SK-N-SH treated with all-trans-retinoic acid at 6 μM for 48 hours (cell line): ENCODE data around the gene MYCBP2.

ENCODE experiments used
- ATAC-seq: fragments of 200-7000 bp; cut with Tn5 transposase; 3 replicates; pipeline ENCODE4 v1.9.1; 2020; ENCODE audit warnings: mild to moderate bottlenecking, moderate library complexity
- ARNTL ChIP-seq: fragments of 450-650 bp; formaldehyde crosslinking; IDR thresholded peaks from 2 replicates; pipeline ENCODE4 v1.5.0; 2020; ENCODE audit warnings: low read depth, mild to moderate bottlenecking, moderate library complexity, borderline replicate concordance
- BACH2 ChIP-seq: fragments of 250-450 bp; sonication (Bioruptor Pico); IDR thresholded peaks from 2 replicates; pipeline ENCODE4 v1.9.0; 2021; ENCODE audit warnings: mild to moderate bottlenecking, borderline replicate concordance
- CREB5 ChIP-seq: fragments of 250-450 bp; sonication (Bioruptor Pico); IDR thresholded peaks from 2 replicates; pipeline ENCODE4 v1.5.1; 2020; ENCODE audit warnings: low read depth, mild to moderate bottlenecking, moderate library complexity
- CSDC2 ChIP-seq: fragments of 250-450 bp; sonication (Bioruptor Pico); IDR thresholded peaks from 2 replicates; pipeline ENCODE4 v1.5.0; 2020; ENCODE audit warnings: mild to moderate bottlenecking, moderate library complexity
- ESRRG ChIP-seq: fragments of 250-450 bp; sonication (Bioruptor Pico); IDR thresholded peaks from 2 replicates; pipeline ENCODE4 v1.6.1; 2021; ENCODE audit warnings: mild to moderate bottlenecking
- GLIS3 ChIP-seq: fragments of 250-450 bp; sonication (Bioruptor Pico); IDR thresholded peaks from 2 replicates; pipeline ENCODE4 v1.5.0; 2020; ENCODE audit warnings: mild to moderate bottlenecking, moderate library complexity
- ISL1 ChIP-seq: fragments of 250-450 bp; sonication (Bioruptor Pico); IDR thresholded peaks from 2 replicates; pipeline ENCODE4 v2.1.2; 2022; ENCODE audit warnings: mild to moderate bottlenecking, moderate library complexity
- OSR1 ChIP-seq: fragments of 250-450 bp; sonication (Bioruptor Pico); IDR thresholded peaks from 2 replicates; pipeline ENCODE4 v1.8.0; 2022; ENCODE audit warnings: moderate library complexity, mild to moderate bottlenecking, inconsistent platforms
- PATZ1 ChIP-seq: fragments of 250-450 bp; sonication (Bioruptor Pico); IDR thresholded peaks from 2 replicates; pipeline ENCODE4 v1.8.0; 2020; ENCODE audit warnings: mild to moderate bottlenecking, moderate library complexity, borderline replicate concordance
- PPARA ChIP-seq: fragments of 250-450 bp; sonication (Bioruptor Pico); IDR thresholded peaks from 2 replicates; pipeline ENCODE4 v1.5.0; 2020; ENCODE audit warnings: mild to moderate bottlenecking, borderline replicate concordance
- RARB ChIP-seq: fragments of 250-450 bp; sonication (Bioruptor Pico); IDR thresholded peaks from 2 replicates; pipeline ENCODE4 v1.8.0; 2021; ENCODE audit warnings: mild to moderate bottlenecking, moderate library complexity
- SNAI2 ChIP-seq: fragments of 250-450 bp; sonication (Bioruptor Pico); IDR thresholded peaks from 2 replicates; pipeline ENCODE4 v1.5.0; 2020; ENCODE audit warnings: mild to moderate bottlenecking, moderate library complexity
- TCF4 ChIP-seq: fragments of 250-450 bp; sonication (Bioruptor Pico); IDR thresholded peaks from 2 replicates; pipeline ENCODE4 v1.8.0; 2021; ENCODE audit warnings: mild to moderate bottlenecking, moderate library complexity, borderline replicate concordance
- TOX ChIP-seq: fragments of 250-450 bp; sonication (Bioruptor Pico); IDR thresholded peaks from 2 replicates; pipeline ENCODE4 v1.8.0; 2021; ENCODE audit warnings: mild to moderate bottlenecking, moderate library complexity, borderline replicate concordance
- ZC3H10 ChIP-seq: fragments of 250-450 bp; sonication (Bioruptor Pico); IDR thresholded peaks from 2 replicates; pipeline ENCODE4 v1.5.1; 2021; ENCODE audit warnings: mild to moderate bottlenecking, moderate library complexity
- ZFP3 ChIP-seq: fragments of 250-450 bp; sonication (Bioruptor Pico); IDR thresholded peaks from 2 replicates; pipeline ENCODE4 v1.5.0; 2020; ENCODE audit warnings: mild to moderate bottlenecking, moderate library complexity
- ZFP30 ChIP-seq: fragments of 450-650 bp; formaldehyde crosslinking; IDR thresholded peaks from 2 replicates; pipeline ENCODE4 v1.5.0; 2022; ENCODE audit warnings: mild to moderate bottlenecking, moderate library complexity
- ZNF565 ChIP-seq: fragments of 450-650 bp; formaldehyde crosslinking; conservative IDR thresholded peaks from 2 replicates; pipeline ENCODE4 v1.5.0; 2020; ENCODE audit warnings: low read depth, mild to moderate bottlenecking, moderate library complexity
- ZNF70 ChIP-seq: fragments of 450-650 bp; formaldehyde crosslinking; IDR thresholded peaks from 2 replicates; pipeline ENCODE4 v1.5.0; 2020; ENCODE audit warnings: mild to moderate bottlenecking, moderate library complexity
- ZNF8 ChIP-seq: fragments of 450-650 bp; formaldehyde crosslinking; IDR thresholded peaks from 2 replicates; pipeline ENCODE4 v1.5.0; 2020; ENCODE audit warnings: mild to moderate bottlenecking, moderate library complexity
- TF ChIP-seq, protein P1 (sequence below): fragments of 250-450 bp; sonication (Bioruptor Pico); IDR thresholded peaks from 2 replicates; pipeline ENCODE4 v1.5.0; 2020; ENCODE audit warnings: mild to moderate bottlenecking, moderate library complexity
- TF ChIP-seq, protein P2 (sequence below): fragments of 250-450 bp; sonication (Bioruptor Pico); IDR thresholded peaks from 2 replicates; pipeline ENCODE4 v1.8.0; 2021; ENCODE audit warnings: low read depth, mild to moderate bottlenecking, moderate library complexity, borderline replicate concordance

MYCBP2 gene

DNA sequence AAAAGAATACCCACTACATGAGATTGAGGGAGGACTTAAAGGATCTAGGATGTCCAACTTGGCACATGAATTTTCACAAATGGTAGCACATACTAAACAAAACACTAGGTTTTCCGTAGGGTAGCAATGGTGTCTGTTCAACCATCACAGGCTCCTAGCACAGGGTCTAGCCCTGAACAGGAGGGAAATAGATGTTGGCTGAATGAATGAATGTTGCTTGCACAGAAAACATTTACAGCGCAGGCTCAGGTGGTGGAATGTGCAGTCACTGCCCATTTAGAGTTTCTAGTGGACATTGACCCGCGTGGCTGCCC lies 1.9 kb upstream of the MYCBP2 start:
- TF ChIP-seq, protein P1, sequence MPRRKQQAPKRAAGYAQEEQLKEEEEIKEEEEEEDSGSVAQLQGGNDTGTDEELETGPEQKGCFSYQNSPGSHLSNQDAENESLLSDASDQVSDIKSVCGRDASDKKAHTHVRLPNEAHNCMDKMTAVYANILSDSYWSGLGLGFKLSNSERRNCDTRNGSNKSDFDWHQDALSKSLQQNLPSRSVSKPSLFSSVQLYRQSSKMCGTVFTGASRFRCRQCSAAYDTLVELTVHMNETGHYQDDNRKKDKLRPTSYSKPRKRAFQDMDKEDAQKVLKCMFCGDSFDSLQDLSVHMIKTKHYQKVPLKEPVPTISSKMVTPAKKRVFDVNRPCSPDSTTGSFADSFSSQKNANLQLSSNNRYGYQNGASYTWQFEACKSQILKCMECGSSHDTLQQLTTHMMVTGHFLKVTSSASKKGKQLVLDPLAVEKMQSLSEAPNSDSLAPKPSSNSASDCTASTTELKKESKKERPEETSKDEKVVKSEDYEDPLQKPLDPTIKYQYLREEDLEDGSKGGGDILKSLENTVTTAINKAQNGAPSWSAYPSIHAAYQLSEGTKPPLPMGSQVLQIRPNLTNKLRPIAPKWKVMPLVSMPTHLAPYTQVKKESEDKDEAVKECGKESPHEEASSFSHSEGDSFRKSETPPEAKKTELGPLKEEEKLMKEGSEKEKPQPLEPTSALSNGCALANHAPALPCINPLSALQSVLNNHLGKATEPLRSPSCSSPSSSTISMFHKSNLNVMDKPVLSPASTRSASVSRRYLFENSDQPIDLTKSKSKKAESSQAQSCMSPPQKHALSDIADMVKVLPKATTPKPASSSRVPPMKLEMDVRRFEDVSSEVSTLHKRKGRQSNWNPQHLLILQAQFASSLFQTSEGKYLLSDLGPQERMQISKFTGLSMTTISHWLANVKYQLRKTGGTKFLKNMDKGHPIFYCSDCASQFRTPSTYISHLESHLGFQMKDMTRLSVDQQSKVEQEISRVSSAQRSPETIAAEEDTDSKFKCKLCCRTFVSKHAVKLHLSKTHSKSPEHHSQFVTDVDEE (CRISPR knock-in tag), result no peak
- peak; percentile 3 for ATAC-seq

DNA sequence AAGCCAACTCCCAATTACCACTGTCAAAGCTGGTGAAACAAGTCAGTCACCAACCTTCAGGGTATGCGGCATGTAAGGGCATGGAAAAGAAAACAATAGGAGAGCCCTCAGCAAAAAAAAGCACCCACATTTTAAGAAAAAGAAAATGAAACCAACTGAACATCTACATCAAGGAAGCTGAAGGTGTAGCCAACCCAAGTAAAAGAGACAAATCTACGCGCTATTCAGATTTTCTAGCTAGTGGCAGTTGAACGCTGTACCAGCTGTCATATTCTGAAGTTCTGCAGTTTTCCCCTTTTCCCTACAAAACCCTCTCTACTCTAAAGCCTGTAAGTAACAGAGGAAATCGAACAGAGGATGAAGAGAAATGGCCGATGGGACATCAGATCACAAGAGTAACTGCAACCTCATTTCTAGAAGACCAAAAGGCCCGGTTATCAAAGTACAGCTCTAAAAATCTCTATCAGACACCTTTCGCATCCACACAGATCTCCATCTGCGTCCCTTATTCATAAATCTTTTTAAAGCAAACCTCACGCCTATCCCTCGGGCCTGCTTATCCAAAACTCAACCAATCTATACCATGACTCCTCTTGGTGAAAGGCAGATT lies 1.4 kb downstream of the MYCBP2 start:
- ATAC-seq, result no peak
- TF ChIP-seq ZFP30 (CRISPR knock-in tag) (no peak), OSR1 (CRISPR knock-in tag) (no peak), ZNF565 (CRISPR knock-in tag) (no peak), ZC3H10 (CRISPR knock-in tag) (no peak), ARNTL (CRISPR knock-in tag) (no peak), ZNF70 (CRISPR knock-in tag) (no peak), PPARA (CRISPR knock-in tag) (no peak), TOX (CRISPR knock-in tag) (no peak), TCF4 (CRISPR knock-in tag) (no peak), RARB (CRISPR knock-in tag) (no peak), GLIS3 (CRISPR knock-in tag) (no peak), ZFP3 (no peak)
- TF ChIP-seq, all 23 proteins: peak for 0

DNA sequence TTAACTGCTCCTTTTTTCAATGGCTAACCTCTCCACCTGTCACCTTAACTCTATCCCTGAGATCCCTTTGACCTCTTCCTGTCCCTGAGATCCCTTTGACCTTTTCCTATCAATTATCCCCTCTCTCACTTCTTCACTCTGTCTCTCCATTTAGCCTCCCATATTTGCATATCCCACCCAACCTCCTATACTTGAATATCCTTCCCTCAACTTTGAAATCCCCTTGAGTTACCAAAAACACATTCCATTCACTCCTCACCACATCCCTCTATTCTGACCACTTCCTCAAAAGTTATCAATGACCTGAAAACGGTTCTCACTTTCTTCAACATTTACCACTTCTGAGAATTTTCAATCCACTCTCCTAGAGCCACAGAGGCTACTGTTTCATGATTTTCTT lies 3.0 kb downstream of the MYCBP2 start:
- TF ChIP-seq ZFP30 (CRISPR knock-in tag) (no peak), PPARA (CRISPR knock-in tag) (no peak), ARNTL (CRISPR knock-in tag) (no peak), ZNF565 (CRISPR knock-in tag) (no peak), ISL1 (CRISPR knock-in tag) (no peak), ESRRG (CRISPR knock-in tag) (no peak), CREB5 (CRISPR knock-in tag) (no peak), ZNF8 (no peak), ZC3H10 (CRISPR knock-in tag) (no peak), BACH2 (no peak), PATZ1 (no peak), TCF4 (CRISPR knock-in tag) (no peak), ZFP3 (no peak), SNAI2 (CRISPR knock-in tag) (no peak), OSR1 (CRISPR knock-in tag) (no peak), TOX (CRISPR knock-in tag) (no peak), ZNF70 (CRISPR knock-in tag) (no peak), CSDC2 (CRISPR knock-in tag) (no peak)
- TF ChIP-seq, protein P2, sequence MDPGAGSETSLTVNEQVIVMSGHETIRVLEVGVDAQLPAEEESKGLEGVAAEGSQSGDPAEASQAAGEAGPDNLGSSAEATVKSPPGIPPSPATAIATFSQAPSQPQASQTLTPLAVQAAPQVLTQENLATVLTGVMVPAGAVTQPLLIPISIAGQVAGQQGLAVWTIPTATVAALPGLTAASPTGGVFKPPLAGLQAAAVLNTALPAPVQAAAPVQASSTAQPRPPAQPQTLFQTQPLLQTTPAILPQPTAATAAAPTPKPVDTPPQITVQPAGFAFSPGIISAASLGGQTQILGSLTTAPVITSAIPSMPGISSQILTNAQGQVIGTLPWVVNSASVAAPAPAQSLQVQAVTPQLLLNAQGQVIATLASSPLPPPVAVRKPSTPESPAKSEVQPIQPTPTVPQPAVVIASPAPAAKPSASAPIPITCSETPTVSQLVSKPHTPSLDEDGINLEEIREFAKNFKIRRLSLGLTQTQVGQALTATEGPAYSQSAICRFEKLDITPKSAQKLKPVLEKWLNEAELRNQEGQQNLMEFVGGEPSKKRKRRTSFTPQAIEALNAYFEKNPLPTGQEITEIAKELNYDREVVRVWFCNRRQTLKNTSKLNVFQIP, result no peak
- TF ChIP-seq, protein P1 (CRISPR knock-in tag), result no peak
- no peak for ATAC-seq
